ENCODE measurements around the gene OVCH2.

The OVCH2 gene

DNA sequence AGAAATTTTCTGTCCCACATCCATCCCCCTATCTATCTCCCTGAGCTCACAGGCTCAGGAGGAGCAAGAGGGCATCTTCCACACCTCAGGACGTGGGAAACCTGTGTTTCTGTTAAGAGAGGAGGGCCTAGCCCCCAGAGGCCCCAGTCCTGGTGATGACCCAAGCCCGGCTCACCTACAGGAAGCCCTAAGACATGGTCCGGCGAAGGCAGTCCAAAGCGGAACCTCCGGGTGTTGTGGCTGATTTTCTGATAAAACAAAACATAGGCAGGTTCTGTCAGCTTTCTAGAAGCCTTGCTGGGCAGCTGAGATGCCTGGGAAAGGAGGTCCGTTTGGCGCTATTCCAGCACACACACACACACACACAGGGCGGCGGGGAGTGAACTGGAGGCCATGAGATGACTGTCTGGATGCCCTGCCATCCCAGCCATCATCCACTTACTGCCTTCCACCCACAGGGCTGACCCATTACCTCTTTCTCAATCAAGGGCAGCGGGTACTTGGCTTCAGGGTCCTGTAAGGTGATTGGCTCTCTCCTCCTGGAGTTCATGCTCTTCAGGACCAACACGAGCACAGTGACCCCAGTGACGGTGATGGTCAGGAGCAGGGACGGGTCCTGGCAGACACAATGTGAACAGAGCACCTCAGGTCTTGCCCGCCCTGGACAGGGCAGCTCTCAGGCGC lies 33.9 kb downstream of the OVCH2 start:
- H3K4me3 ChIP-seq (ENCODE audit: low read depth, low read length), result peak overlapping the region; percentile 61
- no peak for DNase-seq (ENCODE audit: low read depth)
- TF ChIP-seq, protein P1, sequence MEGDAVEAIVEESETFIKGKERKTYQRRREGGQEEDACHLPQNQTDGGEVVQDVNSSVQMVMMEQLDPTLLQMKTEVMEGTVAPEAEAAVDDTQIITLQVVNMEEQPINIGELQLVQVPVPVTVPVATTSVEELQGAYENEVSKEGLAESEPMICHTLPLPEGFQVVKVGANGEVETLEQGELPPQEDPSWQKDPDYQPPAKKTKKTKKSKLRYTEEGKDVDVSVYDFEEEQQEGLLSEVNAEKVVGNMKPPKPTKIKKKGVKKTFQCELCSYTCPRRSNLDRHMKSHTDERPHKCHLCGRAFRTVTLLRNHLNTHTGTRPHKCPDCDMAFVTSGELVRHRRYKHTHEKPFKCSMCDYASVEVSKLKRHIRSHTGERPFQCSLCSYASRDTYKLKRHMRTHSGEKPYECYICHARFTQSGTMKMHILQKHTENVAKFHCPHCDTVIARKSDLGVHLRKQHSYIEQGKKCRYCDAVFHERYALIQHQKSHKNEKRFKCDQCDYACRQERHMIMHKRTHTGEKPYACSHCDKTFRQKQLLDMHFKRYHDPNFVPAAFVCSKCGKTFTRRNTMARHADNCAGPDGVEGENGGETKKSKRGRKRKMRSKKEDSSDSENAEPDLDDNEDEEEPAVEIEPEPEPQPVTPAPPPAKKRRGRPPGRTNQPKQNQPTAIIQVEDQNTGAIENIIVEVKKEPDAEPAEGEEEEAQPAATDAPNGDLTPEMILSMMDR (IDR thresholded peaks at IDR 0.05; ENCODE audit: low read depth, low read length, missing control alignments), result no peak

DNA sequence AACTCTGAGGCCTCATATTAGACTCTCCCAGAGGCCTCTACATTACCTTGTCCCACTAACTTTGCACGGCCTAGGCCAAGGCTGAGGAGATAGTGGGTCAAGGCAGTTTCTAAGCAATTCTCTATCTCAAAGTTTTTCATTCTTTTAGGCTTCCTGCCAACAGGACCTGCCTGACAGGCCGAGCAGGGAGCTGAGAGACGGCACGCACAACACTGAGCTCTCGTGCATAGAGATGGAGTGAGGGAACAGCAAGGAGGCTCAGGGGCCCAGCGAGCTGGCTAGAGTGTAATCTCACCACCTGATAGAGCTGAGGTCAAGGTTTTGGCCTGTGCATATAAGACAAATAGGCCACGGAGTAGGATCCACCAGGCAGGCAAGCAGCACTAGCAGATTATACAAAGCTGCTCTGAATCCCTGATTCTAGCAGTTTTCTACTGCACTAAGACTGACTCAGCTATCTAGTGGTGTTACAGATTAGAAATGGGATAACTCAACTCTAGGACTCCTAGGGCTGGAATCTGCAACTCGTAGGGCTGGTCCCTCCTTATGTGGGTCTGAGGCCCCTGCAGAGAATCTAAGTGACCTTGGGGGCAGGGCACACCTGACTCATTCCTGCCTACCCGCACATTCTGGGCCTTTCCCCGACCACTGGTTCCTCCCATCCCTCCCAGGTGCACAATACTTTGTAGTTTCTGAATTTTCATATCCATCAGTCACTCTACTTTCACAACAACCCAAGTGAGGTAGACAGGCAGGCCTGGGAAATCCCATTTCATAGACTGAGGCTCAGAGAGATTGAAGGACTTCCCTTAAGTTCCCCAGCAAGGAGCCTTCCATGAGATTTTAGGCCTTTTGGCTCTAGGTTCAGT lies 34.7 kb downstream of the OVCH2 start:
- H3K4me3 ChIP-seq (ENCODE audit: low read depth, low read length), result no peak overlapping the region; the same call in 1 of the 2 replicates
- TF ChIP-seq, protein P1 (IDR thresholded peaks at IDR 0.05; ENCODE audit: low read depth, low read length, missing control alignments), result no peak
- peak; percentile 54 for DNase-seq (ENCODE audit: low read depth)

DNA sequence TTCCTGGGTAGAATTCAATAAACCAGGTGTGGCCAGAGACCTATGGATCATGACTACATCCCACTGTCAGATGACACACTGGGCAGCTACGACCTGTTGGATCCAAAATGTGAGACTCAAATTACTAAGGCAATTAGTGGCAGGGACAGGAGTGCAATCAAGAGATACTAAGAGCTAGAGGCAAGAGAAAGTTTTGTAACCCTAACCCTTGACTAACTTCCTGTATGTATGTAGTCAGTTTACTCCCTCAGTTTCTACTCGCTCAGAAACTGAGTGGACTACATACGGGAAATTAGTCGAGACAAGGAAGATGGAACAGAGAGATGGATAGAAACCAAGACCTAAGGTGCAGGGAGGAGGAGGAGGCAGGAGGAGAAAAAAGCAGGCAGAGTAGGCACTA lies 35.6 kb downstream of the OVCH2 start:
- no peak overlapping the region for H3K4me3 ChIP-seq (ENCODE audit: low read depth, low read length)
- DNase-seq (ENCODE audit: low read depth), result no peak
- TF ChIP-seq, protein P1 (IDR thresholded peaks at IDR 0.05; ENCODE audit: low read depth, low read length, missing control alignments), result no peak

DNA sequence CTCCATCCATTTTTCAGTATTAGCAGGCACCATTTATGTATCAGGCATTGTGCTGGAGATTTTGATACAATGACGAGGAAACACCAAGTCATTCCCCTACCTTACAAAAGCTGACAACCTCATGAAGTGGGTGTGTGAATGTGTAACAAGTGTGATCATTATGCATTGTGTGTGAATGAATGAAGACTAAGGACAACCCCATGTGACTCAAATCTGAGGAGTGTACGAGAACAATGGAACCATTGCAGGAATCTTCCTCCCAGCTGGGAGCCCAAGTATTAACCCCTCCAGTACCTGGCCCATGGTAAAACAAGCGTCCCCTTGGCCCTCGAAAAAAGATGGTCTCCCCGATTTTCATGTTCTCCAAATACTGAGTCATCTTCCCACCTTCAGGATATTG lies 37.4 kb downstream of the OVCH2 start:
- DNase-seq (ENCODE audit: low read depth), result no peak
- H3K4me3 ChIP-seq (ENCODE audit: low read depth, low read length), result no peak overlapping the region
- TF ChIP-seq, protein P1 (IDR thresholded peaks at IDR 0.05; ENCODE audit: low read depth, low read length, missing control alignments), result no peak

DNA sequence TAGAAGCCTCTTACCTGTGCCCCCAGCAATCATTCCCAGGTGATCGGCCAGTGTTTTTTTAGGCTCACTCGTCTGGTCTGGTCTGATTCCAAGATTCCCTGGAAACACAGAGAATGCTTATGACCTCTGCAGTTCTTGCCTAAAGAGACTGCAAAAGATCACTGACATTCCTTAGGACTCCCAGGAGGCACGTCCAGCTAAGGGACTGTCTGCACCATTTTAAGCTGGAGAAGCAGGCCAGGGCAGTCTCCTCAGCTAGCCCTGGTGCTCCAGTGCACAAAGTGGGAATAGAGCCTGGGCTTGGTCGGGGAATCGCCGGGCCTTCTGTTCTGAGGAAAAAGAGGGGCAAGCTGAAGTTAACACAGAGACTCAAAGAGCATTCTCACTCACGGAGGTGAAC lies 37.8 kb downstream of the OVCH2 start:
- DNase-seq (ENCODE audit: low read depth), result no peak
- H3K4me3 ChIP-seq (ENCODE audit: low read depth, low read length), result no peak overlapping the region
- TF ChIP-seq, protein P1 (IDR thresholded peaks at IDR 0.05; ENCODE audit: low read depth, low read length, missing control alignments), result no peak

DNA sequence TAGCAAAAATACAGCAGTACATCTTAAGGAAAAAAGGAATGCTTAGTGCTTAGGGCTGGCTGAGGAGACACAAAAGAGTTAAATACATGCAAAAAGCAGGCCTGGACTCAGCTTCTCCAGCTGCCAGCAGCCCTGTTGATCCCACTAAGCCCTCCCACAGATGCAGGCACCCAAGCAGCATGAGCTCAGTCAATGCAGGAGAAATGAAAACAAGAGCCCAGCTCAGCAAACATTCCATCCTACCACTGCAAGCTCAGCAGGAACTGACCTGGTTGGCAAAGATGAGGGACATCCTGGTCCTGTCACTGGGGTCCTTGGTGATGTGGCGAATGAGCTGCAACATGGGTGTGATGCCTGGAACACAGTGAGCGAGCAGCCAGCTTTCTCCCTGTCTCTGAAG lies 38.8 kb downstream of the OVCH2 start:
- TF ChIP-seq, protein P1 (IDR thresholded peaks at IDR 0.05; ENCODE audit: low read depth, low read length, missing control alignments), result no peak
- DNase-seq (ENCODE audit: low read depth), result no peak
- no peak overlapping the region for H3K4me3 ChIP-seq (ENCODE audit: low read depth, low read length)
